Suprapubic skin (tissue), 4 donors: ENCODE results near the gene SESN1. TPM values are rescaled to one million over a fixed set of nuclear protein-coding genes. Genes with fewer than 3 reads are reported as not detected.

Experiments
- DNase-seq, 2 donors: peaks; one replicate each; pipeline ENCODE4 v3.0.0-alpha.2; 2019; ENCODE audit warnings: low spot score in 2 of 2
- H3K27ac ChIP-seq: fragments of 200-600 bp; sonication (generic); one replicate; pipeline ENCODE4 v1.5.1; 2019
- H3K27me3 ChIP-seq: fragments of 200-600 bp; sonication (generic); one replicate; pipeline ENCODE4 v1.5.1; 2019
- H3K36me3 ChIP-seq: fragments of 200-600 bp; sonication (generic); one replicate; pipeline ENCODE4 v1.5.1; 2019
- H3K4me1 ChIP-seq: fragments of 200-600 bp; sonication (generic); one replicate; pipeline ENCODE4 v1.5.1; 2019
- H3K4me3 ChIP-seq: fragments of 200-600 bp; sonication (generic); one replicate; pipeline ENCODE4 v1.5.1; 2019; ENCODE audit warnings: mild to moderate bottlenecking
- H3K9me3 ChIP-seq: fragments of 200-600 bp; sonication (generic); one replicate; pipeline ENCODE4 v1.5.1; 2019
- EP300 ChIP-seq: sonication (generic); formaldehyde crosslinking; IDR thresholded peaks from one replicate; pipeline ENCODE4 v1.6.1; 2017; ENCODE audit warnings: antibody characterized with exemption
- POLR2A ChIP-seq, 2 donors: fragments of 450-650 bp; IDR thresholded peaks; one replicate each; pipeline ENCODE4 v1.6.1; 2017; ENCODE audit warnings: antibody characterized with exemption in 2 of 2, mild to moderate bottlenecking in 2 of 2, moderate library complexity in 2 of 2
- POLR2AphosphoS5 ChIP-seq, 3 donors: sonication (generic); formaldehyde crosslinking; IDR thresholded peaks; one replicate each; pipeline ENCODE4 v1.6.1; 2017; ENCODE audit warnings: antibody characterized with exemption in 3 of 3
- WGBS: methylation state at CpG from one replicate; pipeline ENCODE4 v1.1.5; 2018; 5-methylcytosine and 5-hydroxymethylcytosine counted together
- total RNA-seq, 4 donors: library from RNA; depleted of rRNA; stranded (reverse); fragments of >200 nt; gene quantifications; one replicate each; pipeline ENCODE4 v1.1.0, GENCODE V29; 2016
- TF ChIP-seq, protein P1 (sequence below), 2 donors: fragments of 200-600 bp in 1 of 2; fragments of 450-650 bp in 1 of 2; sonication (generic) in 1 of 2; IDR thresholded peaks; one replicate each; pipeline ENCODE4 v1.5.1; 2016 to 2019; ENCODE audit warnings: antibody characterized with exemption in 2 of 2, mild to moderate bottlenecking in 1 of 2, moderate library complexity in 1 of 2

Gene SESN1
- total RNA-seq, 4 donors from 2014 or later: 70.7 to 207 (median 86.7) TPM

DNA sequence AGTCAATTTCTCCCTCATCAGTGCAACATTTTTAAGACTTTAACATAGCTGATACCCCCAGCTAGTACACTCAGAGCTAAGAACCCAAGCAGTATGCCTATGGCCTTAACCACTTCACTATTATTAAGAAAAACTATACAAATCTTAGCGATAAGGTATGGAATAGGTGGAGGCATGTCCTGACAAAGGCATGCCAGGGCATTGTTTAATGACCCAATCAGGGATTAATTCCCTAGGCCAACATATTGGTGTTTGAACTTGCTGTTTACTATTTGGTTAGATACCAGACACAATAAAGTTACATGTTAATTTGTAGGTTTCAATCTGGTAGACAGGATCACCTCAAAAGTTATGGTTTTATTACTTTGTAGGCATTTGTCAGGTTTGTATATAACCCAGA, 153.4 kb downstream of the SESN1 start:
- Histone ChIP-seq H3K9me3 (no peaks in the 10 kb centered on the region), H3K4me3 (no peak overlapping the region), H3K36me3 (no peaks in the 10 kb centered on the region), H3K27ac (no peak overlapping the region), H3K27me3 (no peaks in the 10 kb centered on the region), H3K4me1 (peaks cover 56% of the 10 kb centered on the region)
- no peak for DNase-seq
- 83% methylated on average over 1 of the region's 1 CpG for WGBS
- TF ChIP-seq EP300 (no peak), POLR2A (IDR thresholded peaks at IDR 0.05) (no peak), POLR2AphosphoS5 (IDR thresholded peaks at IDR 0.05) (no peak)
- TF ChIP-seq, protein P1, sequence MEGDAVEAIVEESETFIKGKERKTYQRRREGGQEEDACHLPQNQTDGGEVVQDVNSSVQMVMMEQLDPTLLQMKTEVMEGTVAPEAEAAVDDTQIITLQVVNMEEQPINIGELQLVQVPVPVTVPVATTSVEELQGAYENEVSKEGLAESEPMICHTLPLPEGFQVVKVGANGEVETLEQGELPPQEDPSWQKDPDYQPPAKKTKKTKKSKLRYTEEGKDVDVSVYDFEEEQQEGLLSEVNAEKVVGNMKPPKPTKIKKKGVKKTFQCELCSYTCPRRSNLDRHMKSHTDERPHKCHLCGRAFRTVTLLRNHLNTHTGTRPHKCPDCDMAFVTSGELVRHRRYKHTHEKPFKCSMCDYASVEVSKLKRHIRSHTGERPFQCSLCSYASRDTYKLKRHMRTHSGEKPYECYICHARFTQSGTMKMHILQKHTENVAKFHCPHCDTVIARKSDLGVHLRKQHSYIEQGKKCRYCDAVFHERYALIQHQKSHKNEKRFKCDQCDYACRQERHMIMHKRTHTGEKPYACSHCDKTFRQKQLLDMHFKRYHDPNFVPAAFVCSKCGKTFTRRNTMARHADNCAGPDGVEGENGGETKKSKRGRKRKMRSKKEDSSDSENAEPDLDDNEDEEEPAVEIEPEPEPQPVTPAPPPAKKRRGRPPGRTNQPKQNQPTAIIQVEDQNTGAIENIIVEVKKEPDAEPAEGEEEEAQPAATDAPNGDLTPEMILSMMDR (IDR thresholded peaks at IDR 0.05): no peak

DNA sequence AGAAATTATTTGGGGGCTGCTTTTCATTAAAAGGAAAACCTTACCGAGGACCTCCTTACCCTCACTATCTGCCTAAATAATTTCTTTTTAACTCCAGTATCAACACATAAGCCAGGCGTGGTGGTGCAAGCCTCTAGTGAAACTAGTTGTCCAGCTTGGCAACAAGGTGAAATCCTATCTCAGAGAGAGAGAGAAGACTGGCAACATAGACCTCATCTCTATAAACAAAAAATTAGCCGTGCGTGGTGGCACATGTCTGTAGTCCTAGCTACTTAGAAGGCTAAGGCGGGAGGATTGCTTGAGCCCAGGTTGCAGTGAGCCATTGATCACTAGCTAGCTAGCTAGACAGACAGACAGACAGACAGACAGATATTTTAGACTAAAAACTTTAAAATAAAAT, 153.9 kb downstream of the SESN1 start:
- no peaks in the 10 kb centered on the region for H3K9me3 ChIP-seq
- H3K27ac ChIP-seq: no peak overlapping the region
- DNase-seq: no peak
- H3K4me3 ChIP-seq: no peak overlapping the region
- no peaks in the 10 kb centered on the region for H3K36me3 ChIP-seq
- peaks cover 50% of the 10 kb centered on the region for H3K4me1 ChIP-seq
- no peaks in the 10 kb centered on the region for H3K27me3 ChIP-seq
- TF ChIP-seq EP300: no peak
- WGBS: 77% methylated on average over 5 of the region's 5 CpGs

DNA sequence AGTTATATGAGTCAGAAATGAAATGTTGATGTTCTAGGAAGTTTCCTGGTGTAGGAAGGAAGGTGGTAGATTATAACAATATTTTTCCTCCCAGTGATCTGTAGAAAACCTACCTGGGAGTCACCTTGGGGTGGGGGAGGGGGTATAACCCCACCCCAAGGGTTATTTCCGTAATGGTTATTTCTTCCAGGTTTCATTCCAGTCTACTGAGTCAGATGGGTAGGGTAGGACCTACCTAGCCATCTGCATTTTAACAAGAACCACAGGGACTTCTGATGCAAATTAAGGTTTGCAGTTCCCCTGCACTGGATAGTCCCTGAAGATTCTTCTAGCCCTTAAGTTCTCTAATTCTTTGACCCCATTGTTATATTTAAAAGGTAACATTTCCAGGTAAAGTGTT, 157.5 kb downstream of the SESN1 start:
- H3K4me3 ChIP-seq: no peak overlapping the region
- peaks cover 16% of the 10 kb centered on the region for H3K4me1 ChIP-seq
- no peaks in the 10 kb centered on the region for H3K9me3 ChIP-seq
- H3K27ac ChIP-seq: no peak overlapping the region
- WGBS: 86% methylated on average over 1 of the region's 1 CpG
- TF ChIP-seq EP300: no peak
- no peak for TF ChIP-seq POLR2A (IDR thresholded peaks at IDR 0.05)
- TF ChIP-seq, protein P1 (IDR thresholded peaks at IDR 0.05): no peak
- TF ChIP-seq POLR2AphosphoS5 (IDR thresholded peaks at IDR 0.05): no peak
- no peaks in the 10 kb centered on the region for H3K27me3 ChIP-seq
- H3K36me3 ChIP-seq: no peaks in the 10 kb centered on the region
- no peak for DNase-seq

Other genes with a start within 250 kb of the SESN1 start
- gene ARMC2, start 246.4 kb downstream of the SESN1 start, total RNA-seq: 1 to 10 TPM; 1.9 to 9.5 (median 3.6) TPM
- 10 to 100 TPM; 10.3 to 18.8 (median 13.8) TPM for gene CEP57L1, start 661 bp upstream of the SESN1 start, total RNA-seq